ENCODE data around the gene COL13A1. TPM values are rescaled to one million over a fixed set of nuclear protein-coding genes. Genes with fewer than 3 reads are reported as not detected.

Gene COL13A1
- total RNA-seq, 8 experiments from 2014 or later, result 0.27 to 50.6 (median 7.2) TPM

Other genes starting within 250 kb of the COL13A1 start
- gene NEUROG3, start 228.5 kb upstream of the COL13A1 start, total RNA-seq, result 1 to 10 TPM in 1 of 8 experiments, under 1 TPM in 4, not detected in 3; 0.13 to 1.7 (median 0.49) TPM
- gene FAM241B, start 171.7 kb upstream of the COL13A1 start, total RNA-seq, result 10 to 100 TPM in 5 of 8 experiments, 1 to 10 TPM in 2, under 1 TPM in 1; 0.51 to 59.5 (median 24.5) TPM